ENCODE measurements around the gene SELENOO. TPM values are rescaled to one million over a fixed set of nuclear protein-coding genes. Genes with fewer than 3 reads are reported as not detected.

The SELENOO gene
- total RNA-seq, 1 donor from 2014 or later, result 23.8 TPM

DNA sequence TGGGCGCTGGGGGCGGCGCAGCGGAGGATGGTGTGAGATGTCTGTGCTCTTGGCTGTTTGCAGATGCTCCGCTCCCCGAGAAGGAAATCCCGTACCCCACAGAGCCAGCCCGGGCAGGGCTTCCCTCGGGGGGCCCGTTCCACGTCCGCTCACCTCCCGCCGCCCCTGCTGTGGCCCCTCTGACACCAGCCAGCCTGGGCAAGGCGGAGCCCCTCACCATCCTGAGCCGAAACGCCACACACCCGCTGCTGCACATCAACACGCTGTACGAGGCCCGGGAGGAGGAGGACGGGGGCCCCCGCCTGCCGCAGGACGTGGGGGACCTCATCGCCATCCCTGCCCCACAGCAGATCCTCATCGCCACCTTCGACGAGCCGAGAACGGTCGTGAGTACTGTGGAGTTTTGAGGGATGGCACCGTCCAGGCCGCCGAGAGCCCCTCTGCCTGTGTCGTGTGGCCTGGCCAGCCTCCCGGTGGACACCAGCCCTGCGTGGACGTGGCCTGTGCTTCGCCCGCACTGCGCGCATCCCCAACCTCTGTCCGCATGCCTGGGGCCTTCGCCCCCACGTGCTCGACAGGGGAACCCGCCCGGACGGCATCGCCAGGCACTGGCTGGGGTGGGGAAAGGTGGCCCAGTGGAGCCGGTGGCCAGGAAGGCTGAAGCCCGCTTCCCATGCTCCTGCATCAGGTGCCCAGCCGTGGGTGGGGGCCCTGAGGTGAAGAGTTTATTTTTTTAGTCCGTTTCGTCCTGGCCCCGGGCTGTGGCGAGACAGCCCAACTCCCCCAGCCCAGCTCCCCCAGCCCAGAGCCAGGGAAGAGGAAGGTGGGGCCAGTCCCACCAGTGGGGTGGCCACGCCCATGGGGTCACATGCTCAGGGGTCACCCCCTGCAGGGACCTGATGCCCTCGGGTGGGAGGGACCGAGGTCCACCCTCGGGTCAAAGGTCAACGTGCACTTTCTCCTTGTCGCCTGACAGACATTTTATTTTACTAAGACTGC is 21.6 kb upstream of the SELENOO start:
- TF ChIP-seq, protein P1, sequence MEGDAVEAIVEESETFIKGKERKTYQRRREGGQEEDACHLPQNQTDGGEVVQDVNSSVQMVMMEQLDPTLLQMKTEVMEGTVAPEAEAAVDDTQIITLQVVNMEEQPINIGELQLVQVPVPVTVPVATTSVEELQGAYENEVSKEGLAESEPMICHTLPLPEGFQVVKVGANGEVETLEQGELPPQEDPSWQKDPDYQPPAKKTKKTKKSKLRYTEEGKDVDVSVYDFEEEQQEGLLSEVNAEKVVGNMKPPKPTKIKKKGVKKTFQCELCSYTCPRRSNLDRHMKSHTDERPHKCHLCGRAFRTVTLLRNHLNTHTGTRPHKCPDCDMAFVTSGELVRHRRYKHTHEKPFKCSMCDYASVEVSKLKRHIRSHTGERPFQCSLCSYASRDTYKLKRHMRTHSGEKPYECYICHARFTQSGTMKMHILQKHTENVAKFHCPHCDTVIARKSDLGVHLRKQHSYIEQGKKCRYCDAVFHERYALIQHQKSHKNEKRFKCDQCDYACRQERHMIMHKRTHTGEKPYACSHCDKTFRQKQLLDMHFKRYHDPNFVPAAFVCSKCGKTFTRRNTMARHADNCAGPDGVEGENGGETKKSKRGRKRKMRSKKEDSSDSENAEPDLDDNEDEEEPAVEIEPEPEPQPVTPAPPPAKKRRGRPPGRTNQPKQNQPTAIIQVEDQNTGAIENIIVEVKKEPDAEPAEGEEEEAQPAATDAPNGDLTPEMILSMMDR (conservative IDR thresholded peaks at IDR 0.05), result no peak
- H3K36me3 Mint-ChIP-seq, result no peaks in the 10 kb centered on the region
- peak; percentile 71 for DNase-seq (ENCODE audit: extremely low spot score, unreplicated experiment)

DNA sequence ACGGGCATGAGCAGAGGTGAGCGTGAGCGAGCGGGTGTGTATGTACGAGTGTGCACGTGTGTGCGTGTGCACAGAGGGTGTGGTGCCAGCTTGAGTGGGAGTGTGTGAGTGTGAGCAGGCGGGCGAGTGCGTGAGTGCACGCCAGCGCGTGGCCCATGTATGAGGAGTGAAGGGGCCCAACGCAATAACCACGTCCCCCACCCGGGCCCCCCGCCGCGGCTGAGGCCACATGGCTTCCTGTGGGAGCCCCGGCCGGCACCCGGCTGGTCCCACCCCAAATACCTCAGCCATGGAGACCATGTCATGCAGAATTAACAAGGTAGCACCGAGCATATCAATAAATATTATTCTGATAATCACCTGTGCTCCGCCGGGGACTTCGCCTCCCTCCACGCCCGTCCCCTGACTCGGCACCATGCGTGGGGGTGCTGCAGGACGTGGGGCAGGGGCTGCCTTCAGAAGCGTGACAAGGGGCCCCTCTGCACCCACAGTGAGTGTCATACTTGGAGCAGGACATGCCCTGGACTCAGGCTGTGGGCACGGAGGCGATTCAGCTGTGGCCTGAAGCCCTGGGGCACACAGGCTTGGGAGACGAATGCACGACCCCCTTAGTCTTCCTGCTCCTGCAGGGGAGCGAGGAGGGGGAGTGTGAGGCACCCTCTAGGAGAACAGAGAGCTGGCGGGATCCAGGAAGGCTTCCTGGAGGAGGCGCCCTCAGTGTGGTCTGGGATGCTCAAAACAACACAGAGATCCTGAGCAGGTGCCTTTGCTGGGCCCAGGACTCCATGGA is 20.7 kb upstream of the SELENOO start:
- H3K4me1 Mint-ChIP-seq (ENCODE audit: unreplicated experiment), result peaks cover 5% of the 10 kb centered on the region
- no peak overlapping the region for H3K27ac Mint-ChIP-seq
- H3K36me3 Mint-ChIP-seq, result no peaks in the 10 kb centered on the region
- no peaks in the 10 kb centered on the region for H3K27me3 Mint-ChIP-seq
- DNase-seq (ENCODE audit: extremely low spot score, unreplicated experiment), result peak; percentile 65
- H3K4me3 Mint-ChIP-seq, result peak overlapping the region; percentile 32
- TF ChIP-seq, protein P1 (conservative IDR thresholded peaks at IDR 0.05), result no peak
- H3K9me3 Mint-ChIP-seq, result no peaks in the 10 kb centered on the region

More for the DNA sequence above, 21.6 kb upstream of the SELENOO start:
- H3K27me3 Mint-ChIP-seq, result no peaks in the 10 kb centered on the region
- peak overlapping the region; percentile 32 for H3K4me3 Mint-ChIP-seq
- peaks cover 5% of the 10 kb centered on the region for H3K4me1 Mint-ChIP-seq (ENCODE audit: unreplicated experiment)
- no peak overlapping the region for H3K27ac Mint-ChIP-seq
- H3K9me3 Mint-ChIP-seq, result no peaks in the 10 kb centered on the region

DNA sequence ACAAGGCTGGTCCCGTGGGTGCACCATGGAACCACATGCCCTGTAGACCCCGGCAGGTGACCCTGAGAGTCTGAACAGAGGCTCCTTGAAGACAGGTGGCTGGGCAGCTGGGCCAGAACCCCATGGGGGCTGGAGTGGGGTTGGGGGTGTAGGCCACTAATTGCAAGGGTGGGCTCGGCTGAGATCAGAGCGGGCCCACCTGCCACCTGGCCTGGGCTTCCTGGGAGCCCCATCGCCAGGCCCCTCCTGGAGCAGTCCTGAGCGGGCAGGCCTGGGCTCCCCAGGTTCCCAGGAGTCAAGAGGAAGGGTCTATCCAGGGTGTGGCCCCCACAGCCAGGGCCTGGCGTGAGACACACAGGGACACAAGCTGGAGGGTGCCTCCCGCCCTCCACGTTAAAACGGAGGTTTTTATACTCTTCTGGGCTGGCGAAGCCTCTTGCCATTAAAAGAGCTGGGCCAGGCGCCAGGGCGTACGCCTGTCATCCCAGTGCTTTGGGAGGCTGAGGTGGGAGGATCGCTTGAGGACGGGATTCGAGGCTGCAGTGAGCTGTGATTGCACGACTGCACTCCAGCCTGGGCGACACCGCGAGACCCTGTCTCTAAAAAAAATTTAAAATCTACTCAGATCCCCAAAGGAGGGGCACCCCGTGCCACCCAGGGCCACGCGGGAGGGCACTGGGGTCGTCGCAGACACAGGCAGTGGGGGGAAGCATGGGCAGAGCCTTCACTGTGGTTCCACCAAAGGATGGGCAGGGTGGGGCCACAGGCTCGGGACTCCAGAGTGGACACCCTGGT is 19.9 kb upstream of the SELENOO start:
- Mint-ChIP-seq H3K27me3 (no peaks in the 10 kb centered on the region), H3K27ac (no peak overlapping the region), H3K9me3 (no peaks in the 10 kb centered on the region), H3K36me3 (no peaks in the 10 kb centered on the region), H3K4me3 (no peak overlapping the region), H3K4me1 (ENCODE audit: unreplicated experiment) (peaks cover 5% of the 10 kb centered on the region)
- TF ChIP-seq, protein P1 (conservative IDR thresholded peaks at IDR 0.05), result no peak
- DNase-seq (ENCODE audit: extremely low spot score, unreplicated experiment), result peak; percentile 64

DNA sequence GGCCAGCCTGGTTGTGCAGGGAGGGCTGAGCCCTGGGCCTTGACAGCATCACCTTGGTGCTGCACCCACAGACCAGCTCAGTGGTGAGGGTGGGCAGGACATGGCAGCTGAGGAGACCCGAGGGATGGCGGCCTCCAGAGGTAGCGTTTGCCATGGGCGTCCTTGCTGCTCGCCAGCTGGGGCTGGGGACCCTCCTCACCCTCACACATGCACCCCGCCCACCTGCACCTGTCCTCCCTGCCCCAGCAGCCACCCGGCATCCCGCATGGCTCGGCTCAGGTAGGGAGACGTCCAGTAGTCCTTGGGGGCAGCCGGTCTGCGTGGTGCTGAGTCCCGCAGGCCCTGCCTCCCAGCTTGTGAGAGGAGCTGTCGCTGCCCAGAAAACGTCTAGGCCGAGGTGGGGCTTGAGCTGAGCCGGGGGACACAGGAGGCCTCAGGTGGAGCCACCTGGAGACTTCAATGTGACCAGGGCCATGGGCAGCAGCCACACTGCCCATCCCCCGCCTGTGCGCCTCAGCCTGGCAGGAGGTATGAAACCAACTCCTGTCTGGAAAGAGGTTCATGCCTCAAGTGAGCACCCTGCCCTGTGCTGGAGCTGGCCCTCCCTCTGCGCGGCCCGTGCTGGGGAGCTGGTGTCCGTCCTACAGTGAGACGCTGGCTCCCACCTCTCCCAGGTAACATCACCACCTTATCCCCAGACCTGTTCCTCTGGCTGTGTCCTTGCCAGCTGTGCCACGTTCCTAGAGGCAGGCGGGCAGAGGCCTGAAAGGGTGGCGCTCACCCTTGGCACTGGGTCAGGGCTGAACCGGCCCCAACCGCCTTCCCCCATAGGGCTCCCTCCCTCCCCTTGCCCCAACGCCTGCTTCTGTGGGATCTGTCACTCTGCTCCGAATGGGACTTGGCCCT is 18.4 kb upstream of the SELENOO start:
- Mint-ChIP-seq H3K27ac (no peak overlapping the region), H3K36me3 (no peaks in the 10 kb centered on the region), H3K9me3 (no peaks in the 10 kb centered on the region), H3K27me3 (no peaks in the 10 kb centered on the region), H3K4me3 (no peak overlapping the region), H3K4me1 (ENCODE audit: unreplicated experiment) (peaks cover 9% of the 10 kb centered on the region)
- TF ChIP-seq, protein P1 (conservative IDR thresholded peaks at IDR 0.05), result no peak
- no peak for DNase-seq (ENCODE audit: extremely low spot score, unreplicated experiment)
